ENCODE measurements around the gene DIP2C. TPM values are rescaled to one million over a fixed set of nuclear protein-coding genes. Genes with fewer than 3 reads are reported as not detected.
"Not testable (repeated sequence)": the region's sequence is repeated elsewhere in the genome, so short reads cannot be mapped to it uniquely, and the experiment has no call there.

The DIP2C gene
- total RNA-seq, 4 donors from 2014 or later, result 8.4 to 22.7 (median 16.8) TPM

DNA sequence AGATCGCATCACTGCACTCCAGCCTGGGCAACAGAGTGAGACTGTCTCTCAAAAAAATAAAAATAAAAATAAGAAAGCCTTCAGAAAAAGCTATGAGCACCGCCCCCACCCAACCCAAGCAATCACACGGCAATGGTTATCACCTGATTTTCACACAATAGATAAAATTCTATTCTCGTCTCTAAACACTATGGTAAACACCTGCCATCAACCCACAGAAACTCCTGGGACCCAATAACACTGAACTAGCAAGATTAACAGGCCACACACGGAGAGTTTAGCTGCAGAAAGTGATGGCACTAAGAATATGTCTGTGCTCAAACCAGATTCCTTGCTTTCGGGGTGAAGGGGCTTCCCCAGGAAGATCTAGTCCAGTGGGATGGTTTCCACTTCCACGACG is 173.8 kb downstream of the DIP2C start:
- H3K4me1 ChIP-seq, result peaks cover 0 to 23% (median 0%) of the 10 kb centered on the region in 4 donors
- no peak overlapping the region for H3K4me3 ChIP-seq
- no peak for TF ChIP-seq CTCF (IDR thresholded peaks at IDR 0.05)
- no peak for TF ChIP-seq POLR2A (IDR thresholded peaks at IDR 0.05)
- no peak for DNase-seq
- H3K9me3 ChIP-seq, result no peaks in the 10 kb centered on the region
- H3K36me3 ChIP-seq, result no peaks in the 10 kb centered on the region
- no peak overlapping the region for H3K27ac ChIP-seq
- no peaks in the 10 kb centered on the region for H3K27me3 ChIP-seq

DNA sequence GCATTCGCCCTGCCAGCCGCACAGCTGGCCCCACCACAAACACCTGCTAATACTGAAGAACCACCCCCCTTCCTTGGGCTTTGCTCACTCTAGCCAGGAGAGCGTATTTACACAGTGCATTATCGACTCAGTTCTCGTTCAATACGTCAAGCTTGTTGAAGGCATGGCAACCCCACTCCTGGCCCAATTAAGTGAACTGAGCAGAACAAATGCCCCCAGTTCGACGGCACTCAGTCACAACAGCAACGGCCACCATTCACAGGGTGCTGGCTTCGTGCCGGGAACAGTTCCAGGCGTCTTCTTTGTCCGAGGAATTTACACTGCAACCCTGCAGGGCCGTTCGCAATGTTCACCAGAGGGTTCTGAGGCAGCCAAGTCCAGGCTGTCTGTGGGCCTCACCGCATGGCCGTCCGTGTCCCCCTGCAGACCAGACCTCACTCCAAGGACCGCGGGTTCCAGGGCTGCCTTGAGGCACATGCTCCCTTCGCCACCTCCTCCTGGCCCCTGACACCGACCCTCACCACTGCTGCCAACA is 175.3 kb downstream of the DIP2C start:
- DNase-seq, result peak in 1 of 3 donors; percentile 50
- peak overlapping the region in 2 of 4 donors; percentile 45 to 60 for H3K27ac ChIP-seq

GRCh38 chr10:513393-513792 is 176.1 kb downstream of the DIP2C start:
- peak in 2 of 3 donors; percentile 66 to 74 for DNase-seq
- Histone ChIP-seq H3K4me3 (peak overlapping the region in 3 of 4 donors; percentile 20 to 43 (median 27)), H3K36me3 (no peaks in the 10 kb centered on the region), H3K4me1 (peaks cover 0 to 34% (median 0%) of the 10 kb centered on the region in 4 donors), H3K27ac (peak overlapping the region in 3 of 4 donors; percentile 24 to 60 (median 45)), H3K27me3 (no peaks in the 10 kb centered on the region), H3K9me3 (no peaks in the 10 kb centered on the region)
- peak in 1 of 6 experiments; percentile 4 for TF ChIP-seq CTCF (IDR thresholded peaks at IDR 0.05)
- no peak for TF ChIP-seq POLR2A (IDR thresholded peaks at IDR 0.05)

More for the DNA sequence above, 175.3 kb downstream of the DIP2C start:
- no peaks in the 10 kb centered on the region for H3K36me3 ChIP-seq
- H3K9me3 ChIP-seq, result no peaks in the 10 kb centered on the region
- no peak overlapping the region for H3K4me3 ChIP-seq
- no peaks in the 10 kb centered on the region for H3K27me3 ChIP-seq
- peaks cover 0 to 34% (median 0%) of the 10 kb centered on the region in 4 donors for H3K4me1 ChIP-seq
- TF ChIP-seq POLR2A (IDR thresholded peaks at IDR 0.05), result no peak
- TF ChIP-seq CTCF (IDR thresholded peaks at IDR 0.05), result no peak

GRCh38 chr10:512661-513060 is 176.8 kb downstream of the DIP2C start:
- not testable (repeated sequence) for H3K4me3 ChIP-seq, H3K27ac ChIP-seq, DNase-seq, H3K36me3 ChIP-seq, H3K9me3 ChIP-seq, H3K27me3 ChIP-seq
- H3K4me1 ChIP-seq, result peaks cover 0 to 34% (median 0%) of the 10 kb centered on the region in 4 donors

DNA sequence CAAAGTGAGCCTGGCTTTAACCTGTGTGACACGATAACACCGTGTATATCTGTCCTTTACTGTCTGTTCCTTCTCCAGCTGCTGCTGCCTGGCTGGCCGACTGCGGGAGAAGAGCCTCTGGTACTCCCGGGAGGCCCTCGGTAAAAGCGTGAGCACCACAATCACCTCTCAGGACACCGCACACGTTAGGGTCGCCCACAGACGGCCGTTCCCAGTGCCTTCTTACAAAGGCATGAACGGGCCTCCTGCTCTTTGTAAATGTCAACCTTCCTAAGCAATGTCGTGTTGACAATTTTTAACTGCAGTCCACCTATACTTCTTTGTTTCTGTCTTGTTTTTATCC is 177.6 kb downstream of the DIP2C start:
- TF ChIP-seq POLR2A (IDR thresholded peaks at IDR 0.05) (no peak), CTCF (IDR thresholded peaks at IDR 0.05) (no peak)
- Histone ChIP-seq H3K36me3 (no peaks in the 10 kb centered on the region), H3K27ac (peak overlapping the region in 1 of 4 donors; percentile 60), H3K27me3 (no peaks in the 10 kb centered on the region), H3K4me3 (no peak overlapping the region), H3K4me1 (peaks cover 0 to 34% (median 0%) of the 10 kb centered on the region in 4 donors), H3K9me3 (no peaks in the 10 kb centered on the region)
- peak in 1 of 3 donors; percentile 39 for DNase-seq

DNA sequence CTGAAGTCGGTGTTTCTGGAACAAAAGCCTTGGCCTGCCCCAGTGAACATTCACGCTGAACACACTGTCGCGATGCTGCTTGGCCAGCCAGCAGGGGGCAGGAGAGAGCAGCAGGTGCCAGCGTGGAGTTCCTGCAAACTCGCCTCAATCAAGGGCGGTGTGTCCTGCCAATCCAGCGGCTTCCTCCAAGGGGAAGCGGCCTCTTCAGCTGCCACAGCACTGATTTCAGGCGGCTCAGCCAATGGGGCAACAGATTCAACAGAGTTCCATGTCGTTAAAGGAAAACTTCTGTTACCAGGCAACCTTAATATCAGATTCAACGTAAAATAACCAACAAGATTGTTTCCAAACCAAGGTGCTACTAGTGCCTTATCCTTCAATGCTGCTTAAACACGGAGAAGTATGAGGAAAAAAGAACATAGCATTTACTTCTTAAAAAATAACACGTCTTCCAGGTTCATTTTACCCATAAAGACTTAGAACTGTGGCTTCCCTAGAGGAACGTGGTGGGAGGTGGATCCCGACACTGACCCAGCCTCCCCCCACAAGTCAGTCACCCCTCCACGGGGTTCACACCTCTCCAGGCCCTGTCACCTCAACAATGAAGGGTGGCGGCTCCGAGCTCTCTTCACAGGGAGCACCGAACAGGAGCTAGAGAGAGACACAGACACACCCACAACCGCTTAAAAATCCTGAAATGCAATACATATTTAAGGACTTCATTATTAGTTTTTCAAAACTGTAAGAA is 178.2 kb downstream of the DIP2C start:
- peak; percentile 66 to 96 (median 92) for DNase-seq
- Histone ChIP-seq H3K9me3 (no peaks in the 10 kb centered on the region), H3K4me3 (no peak overlapping the region), H3K27me3 (no peaks in the 10 kb centered on the region), H3K27ac (peak overlapping the region in 1 of 4 donors; percentile 60), H3K36me3 (no peaks in the 10 kb centered on the region), H3K4me1 (peaks cover 0 to 34% (median 0%) of the 10 kb centered on the region in 4 donors)
- TF ChIP-seq POLR2A (IDR thresholded peaks at IDR 0.05), result no peak
- TF ChIP-seq CTCF (IDR thresholded peaks at IDR 0.05), result peak; percentile 70 to 98 (median 95)
